Fibroblast of lung (primary cell): ENCODE data around the gene MACROD2. TPM values are rescaled to one million over a fixed set of nuclear protein-coding genes. Genes with fewer than 3 reads are reported as not detected.

Experiments used
- DNase-seq, 2 donors: peaks; one replicate each; pipeline versions ENCODE4 v3.0.0 to v3.0.0-alpha.2; 2010; ENCODE audit warnings: low read depth in 2 of 2
- H2AFZ ChIP-seq: 2 replicates; pipeline ENCODE4 v1.5.1; 2012; ENCODE audit warnings: low read length, control low read depth, inconsistent platforms
- H3K27ac ChIP-seq: 2 replicates; pipeline ENCODE4 v1.5.1; 2011; ENCODE audit warnings: low read length, control low read depth; ENCODE audit not compliant: insufficient read depth
- H3K27me3 ChIP-seq: 2 replicates; pipeline ENCODE4 v1.5.1; 2011; ENCODE audit warnings: mild to moderate bottlenecking, low read length; ENCODE audit not compliant: control insufficient read depth, insufficient read depth
- H3K36me3 ChIP-seq: 2 replicates; pipeline ENCODE4 v1.5.1; 2011; ENCODE audit warnings: low read length; ENCODE audit not compliant: control insufficient read depth, insufficient read depth
- H3K4me1 ChIP-seq: 2 replicates; pipeline ENCODE4 v1.5.1; 2011; ENCODE audit warnings: low read length; ENCODE audit not compliant: control insufficient read depth, insufficient read depth; ENCODE audit errors: extremely low read depth
- H3K4me2 ChIP-seq: 2 replicates; pipeline ENCODE4 v1.5.1; 2011; ENCODE audit warnings: low read length, control low read depth; ENCODE audit not compliant: insufficient read depth; ENCODE audit errors: extremely low read depth
- H3K4me3 ChIP-seq, 4 experiments: fragments of 200-600 bp in 1 of 4; sonication (generic) in 1 of 4; replicated peaks in 1 of 4; 2 replicates each; pipeline ENCODE4 v1.5.1; 2011 to 2016; ENCODE audit warnings: low read length in 4 of 4, low read depth in 3 of 4, mild to moderate bottlenecking in 3 of 4, control low read depth in 2 of 4, inconsistent platforms in 1 of 4, mixed read lengths in 1 of 4; ENCODE audit not compliant: insufficient read depth in 1 of 4; ENCODE audit errors: control extremely low read depth in 1 of 4
- H3K79me2 ChIP-seq: 2 replicates; pipeline ENCODE4 v1.5.1; 2012; ENCODE audit warnings: mild to moderate bottlenecking, low read length, inconsistent platforms; ENCODE audit not compliant: control insufficient read depth, insufficient read depth
- H3K9ac ChIP-seq: 2 replicates; pipeline ENCODE4 v1.5.1; 2011; ENCODE audit warnings: mild to moderate bottlenecking, low read length, control low read depth; ENCODE audit not compliant: insufficient read depth
- H3K9me3 ChIP-seq: 2 replicates; pipeline ENCODE4 v1.5.1; 2012; ENCODE audit warnings: low read depth, low read length; ENCODE audit not compliant: control insufficient read depth, insufficient read depth
- H4K20me1 ChIP-seq: 2 replicates; pipeline ENCODE4 v1.5.1; 2011; ENCODE audit warnings: low read length; ENCODE audit not compliant: control insufficient read depth, insufficient read depth; ENCODE audit errors: extremely low read depth
- EZH2 ChIP-seq: IDR thresholded peaks from 2 replicates; pipeline ENCODE4 v1.5.1; 2012; ENCODE audit warnings: low read length, control low read depth, mild to moderate bottlenecking; ENCODE audit errors: missing control alignments
- polyA plus RNA-seq, 2 donors: library from polyadenylated mRNA; depleted of rRNA in 1 of 2; stranded (reverse) in 1 of 2; unstranded in 1 of 2; fragments of >200 nt; gene quantifications; 2 replicates each; pipeline ENCODE4 v1.2.1, GENCODE V29; 2011 to 2012; ENCODE audit warnings: missing spikeins in 1 of 2
- total RNA-seq: library from RNA; depleted of rRNA; stranded (reverse); fragments of >200 nt; gene quantifications from 2 replicates; pipeline ENCODE4 v1.2.1, GENCODE V29; 2014
- TF ChIP-seq, protein P1 (sequence below), 2 donors: IDR thresholded peaks in 1 of 2; conservative IDR thresholded peaks in 1 of 2; 1 replicate in 1 of 2; 2 replicates in 1 of 2; pipeline ENCODE4 v1.5.1; 2011 to 2012; ENCODE audit warnings: low read length in 2 of 2, control low read depth in 1 of 2, inconsistent platforms in 1 of 2, low read depth in 1 of 2, mild to moderate bottlenecking in 1 of 2

The MACROD2 gene
- total and polyA plus RNA-seq, 2 donors (not counting 1 experiment from before 2014, with no cell fraction given) = 0.54 to 1.7 TPM

GRCh38 chr20:15047042-15047441, 1051.7 kb downstream of the MACROD2 start:
- no peak for TF ChIP-seq EZH2
- Histone ChIP-seq H3K79me2 (no peaks in the 10 kb centered on the region), H3K4me2 (no peak overlapping the region), H3K36me3 (no peaks in the 10 kb centered on the region), H3K4me1 (no peaks in the 10 kb centered on the region), H3K9me3 (no peaks in the 10 kb centered on the region), H3K27ac (no peak overlapping the region), H3K27me3 (no peaks in the 10 kb centered on the region), H4K20me1 (no peaks in the 10 kb centered on the region), H2AFZ (no peak overlapping the region), H3K9ac (no peak overlapping the region), H3K4me3 (no peak overlapping the region)
- DNase-seq = no peak

DNA sequence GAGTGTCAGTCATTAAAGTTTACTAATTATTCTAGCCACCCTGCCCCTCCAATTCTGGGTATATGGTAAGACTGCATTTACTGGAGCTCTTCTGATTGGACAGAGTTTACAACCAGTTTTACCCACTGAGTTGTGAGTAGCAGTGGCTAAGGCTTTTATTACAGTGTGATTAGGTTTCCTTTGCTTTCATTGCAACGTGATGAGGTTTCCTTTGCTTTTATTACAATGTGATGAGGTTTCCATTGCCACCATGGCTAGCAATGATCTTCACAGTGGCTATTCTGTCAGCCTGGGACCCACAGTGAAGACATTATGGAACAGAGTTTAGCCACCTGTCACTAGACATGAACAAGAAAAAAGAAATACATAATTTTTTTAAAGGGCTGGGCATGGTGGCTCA, 1052.3 kb downstream of the MACROD2 start:
- Histone ChIP-seq H3K27me3 (no peaks in the 10 kb centered on the region), H3K36me3 (no peaks in the 10 kb centered on the region), H3K27ac (no peak overlapping the region), H3K4me3 (no peak overlapping the region), H2AFZ (no peak overlapping the region), H3K79me2 (no peaks in the 10 kb centered on the region), H4K20me1 (no peaks in the 10 kb centered on the region), H3K9ac (no peak overlapping the region), H3K4me1 (no peaks in the 10 kb centered on the region), H3K4me2 (no peak overlapping the region), H3K9me3 (no peaks in the 10 kb centered on the region)
- no peak for DNase-seq
- TF ChIP-seq, protein P1, sequence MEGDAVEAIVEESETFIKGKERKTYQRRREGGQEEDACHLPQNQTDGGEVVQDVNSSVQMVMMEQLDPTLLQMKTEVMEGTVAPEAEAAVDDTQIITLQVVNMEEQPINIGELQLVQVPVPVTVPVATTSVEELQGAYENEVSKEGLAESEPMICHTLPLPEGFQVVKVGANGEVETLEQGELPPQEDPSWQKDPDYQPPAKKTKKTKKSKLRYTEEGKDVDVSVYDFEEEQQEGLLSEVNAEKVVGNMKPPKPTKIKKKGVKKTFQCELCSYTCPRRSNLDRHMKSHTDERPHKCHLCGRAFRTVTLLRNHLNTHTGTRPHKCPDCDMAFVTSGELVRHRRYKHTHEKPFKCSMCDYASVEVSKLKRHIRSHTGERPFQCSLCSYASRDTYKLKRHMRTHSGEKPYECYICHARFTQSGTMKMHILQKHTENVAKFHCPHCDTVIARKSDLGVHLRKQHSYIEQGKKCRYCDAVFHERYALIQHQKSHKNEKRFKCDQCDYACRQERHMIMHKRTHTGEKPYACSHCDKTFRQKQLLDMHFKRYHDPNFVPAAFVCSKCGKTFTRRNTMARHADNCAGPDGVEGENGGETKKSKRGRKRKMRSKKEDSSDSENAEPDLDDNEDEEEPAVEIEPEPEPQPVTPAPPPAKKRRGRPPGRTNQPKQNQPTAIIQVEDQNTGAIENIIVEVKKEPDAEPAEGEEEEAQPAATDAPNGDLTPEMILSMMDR (conservative IDR thresholded peaks at IDR 0.05 in 1 of 2, IDR thresholded peaks at IDR 0.05 in 1 of 2; ENCODE audit: low read depth in 1 of 2, low read length in 2 of 2) = no peak
- no peak for TF ChIP-seq EZH2

GRCh38 chr20:15056246-15056645, 1060.9 kb downstream of the MACROD2 start:
- TF ChIP-seq, protein P1 (conservative IDR thresholded peaks at IDR 0.05 in 1 of 2, IDR thresholded peaks at IDR 0.05 in 1 of 2; ENCODE audit: low read depth in 1 of 2, low read length in 2 of 2) = no peak
- TF ChIP-seq EZH2 = no peak
- no peaks in the 10 kb centered on the region for H3K27me3 ChIP-seq
- no peak for DNase-seq
- no peaks in the 10 kb centered on the region for H3K36me3 ChIP-seq
- no peak overlapping the region for H3K4me3 ChIP-seq
- no peak overlapping the region for H3K27ac ChIP-seq
- no peaks in the 10 kb centered on the region for H4K20me1 ChIP-seq
- H2AFZ ChIP-seq = no peak overlapping the region
- no peaks in the 10 kb centered on the region for H3K9me3 ChIP-seq
- no peaks in the 10 kb centered on the region for H3K79me2 ChIP-seq
- no peaks in the 10 kb centered on the region for H3K4me1 ChIP-seq
- H3K4me2 ChIP-seq = no peak overlapping the region
- H3K9ac ChIP-seq = no peak overlapping the region
